IMR-90 (cell line): ENCODE results near the gene DNASE1L1.

Experiments used
- BHLHE40 ChIP-seq: fragments of 150-350 bp; IDR thresholded peaks from 2 replicates; pipeline ENCODE4 v1.6.1; 2016; ENCODE audit warnings: mild to moderate bottlenecking, low read depth, low read length
- CEBPB ChIP-seq: IDR thresholded peaks from 2 replicates; pipeline ENCODE4 v1.6.1; 2012; ENCODE audit warnings: low read depth, low read length, improper control_type of control experiment
- CHD1 ChIP-seq: IDR thresholded peaks from 2 replicates; pipeline ENCODE4 v1.6.1; 2012; ENCODE audit warnings: low read depth, low read length, improper control_type of control experiment
- FOS ChIP-seq: fragments of 150-350 bp; IDR thresholded peaks from 2 replicates; pipeline ENCODE4 v1.6.1; 2016; ENCODE audit warnings: low read depth, low read length
- MAFK ChIP-seq: IDR thresholded peaks from 2 replicates; pipeline ENCODE4 v1.6.1; 2012; ENCODE audit warnings: low read depth, low read length, improper control_type of control experiment
- MAZ ChIP-seq: IDR thresholded peaks from 2 replicates; pipeline ENCODE4 v1.6.1; 2012; ENCODE audit warnings: low read depth, mild to moderate bottlenecking, low read length, improper control_type of control experiment, moderate library complexity, borderline replicate concordance
- MXI1 ChIP-seq: IDR thresholded peaks from 2 replicates; pipeline ENCODE4 v1.6.1; 2012; ENCODE audit warnings: low read depth, mild to moderate bottlenecking, low read length, moderate library complexity, borderline replicate concordance
- POLR2A ChIP-seq: IDR thresholded peaks from 2 replicates; pipeline ENCODE4 v1.6.1; 2012; ENCODE audit warnings: mild to moderate bottlenecking, low read depth, low read length
- RAD21 ChIP-seq: IDR thresholded peaks from 2 replicates; pipeline ENCODE4 v1.6.1; 2012; ENCODE audit warnings: low read length, improper control_type of control experiment
- RCOR1 ChIP-seq: IDR thresholded peaks from 2 replicates; pipeline ENCODE4 v1.6.1; 2012; ENCODE audit warnings: mild to moderate bottlenecking, low read length, improper control_type of control experiment; ENCODE audit not compliant: insufficient replicate concordance
- RFX5 ChIP-seq: IDR thresholded peaks from 2 replicates; pipeline ENCODE4 v1.8.0; 2012; ENCODE audit warnings: low read depth, mild to moderate bottlenecking, low read length, moderate library complexity
- SMC3 ChIP-seq: fragments of 150-350 bp; IDR thresholded peaks from 2 replicates; pipeline ENCODE4 v1.6.1; 2016; ENCODE audit warnings: low read depth, mild to moderate bottlenecking, antibody characterized with exemption, low read length, moderate library complexity
- TF ChIP-seq, protein P1 (sequence below): conservative IDR thresholded peaks from 2 replicates; pipeline ENCODE4 v1.5.1; 2012; ENCODE audit warnings: mild to moderate bottlenecking, low read depth, low read length, improper control_type of control experiment
- TF ChIP-seq, protein P2 (sequence below): fragments of 150-350 bp; IDR thresholded peaks from 2 replicates; pipeline ENCODE4 v1.6.1; 2016; ENCODE audit warnings: low read depth, mild to moderate bottlenecking, low read length, moderate library complexity, borderline replicate concordance

DNA sequence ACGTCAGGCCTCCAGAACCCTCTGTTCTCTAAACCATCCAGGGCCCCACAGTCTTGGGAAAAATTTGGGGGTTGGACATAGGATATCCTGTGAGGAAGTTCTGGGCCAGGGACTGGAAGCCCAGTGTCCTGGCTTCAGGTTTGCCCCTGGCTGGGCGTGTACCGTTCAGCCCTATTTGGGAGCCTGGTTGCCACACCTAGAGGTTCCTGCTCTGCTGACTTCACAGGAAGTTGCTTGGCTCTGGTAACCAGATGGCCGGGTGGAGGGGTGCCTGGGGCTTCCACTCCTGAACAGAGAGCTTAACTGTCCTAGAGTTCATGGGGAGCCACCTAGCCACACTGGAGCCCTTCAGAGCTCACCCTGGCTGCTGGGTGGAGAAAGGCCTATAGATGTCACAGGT is 3.4 kb upstream of the DNASE1L1 start:
- TF ChIP-seq, protein P1, sequence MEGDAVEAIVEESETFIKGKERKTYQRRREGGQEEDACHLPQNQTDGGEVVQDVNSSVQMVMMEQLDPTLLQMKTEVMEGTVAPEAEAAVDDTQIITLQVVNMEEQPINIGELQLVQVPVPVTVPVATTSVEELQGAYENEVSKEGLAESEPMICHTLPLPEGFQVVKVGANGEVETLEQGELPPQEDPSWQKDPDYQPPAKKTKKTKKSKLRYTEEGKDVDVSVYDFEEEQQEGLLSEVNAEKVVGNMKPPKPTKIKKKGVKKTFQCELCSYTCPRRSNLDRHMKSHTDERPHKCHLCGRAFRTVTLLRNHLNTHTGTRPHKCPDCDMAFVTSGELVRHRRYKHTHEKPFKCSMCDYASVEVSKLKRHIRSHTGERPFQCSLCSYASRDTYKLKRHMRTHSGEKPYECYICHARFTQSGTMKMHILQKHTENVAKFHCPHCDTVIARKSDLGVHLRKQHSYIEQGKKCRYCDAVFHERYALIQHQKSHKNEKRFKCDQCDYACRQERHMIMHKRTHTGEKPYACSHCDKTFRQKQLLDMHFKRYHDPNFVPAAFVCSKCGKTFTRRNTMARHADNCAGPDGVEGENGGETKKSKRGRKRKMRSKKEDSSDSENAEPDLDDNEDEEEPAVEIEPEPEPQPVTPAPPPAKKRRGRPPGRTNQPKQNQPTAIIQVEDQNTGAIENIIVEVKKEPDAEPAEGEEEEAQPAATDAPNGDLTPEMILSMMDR: no peak
- TF ChIP-seq CHD1: no peak
- TF ChIP-seq BHLHE40: no peak
- no peak for TF ChIP-seq RAD21
- TF ChIP-seq, protein P2, sequence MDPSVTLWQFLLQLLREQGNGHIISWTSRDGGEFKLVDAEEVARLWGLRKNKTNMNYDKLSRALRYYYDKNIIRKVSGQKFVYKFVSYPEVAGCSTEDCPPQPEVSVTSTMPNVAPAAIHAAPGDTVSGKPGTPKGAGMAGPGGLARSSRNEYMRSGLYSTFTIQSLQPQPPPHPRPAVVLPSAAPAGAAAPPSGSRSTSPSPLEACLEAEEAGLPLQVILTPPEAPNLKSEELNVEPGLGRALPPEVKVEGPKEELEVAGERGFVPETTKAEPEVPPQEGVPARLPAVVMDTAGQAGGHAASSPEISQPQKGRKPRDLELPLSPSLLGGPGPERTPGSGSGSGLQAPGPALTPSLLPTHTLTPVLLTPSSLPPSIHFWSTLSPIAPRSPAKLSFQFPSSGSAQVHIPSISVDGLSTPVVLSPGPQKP: no peak
- no peak for TF ChIP-seq SMC3
- TF ChIP-seq MXI1: no peak
- TF ChIP-seq RCOR1: no peak
- no peak for TF ChIP-seq MAZ
- TF ChIP-seq POLR2A: no peak
- no peak for TF ChIP-seq RFX5
- TF ChIP-seq CEBPB: no peak
- TF ChIP-seq MAFK: no peak
- no peak for TF ChIP-seq FOS
